SK-N-SH (cell line): ENCODE measurements around the gene BMP7. TPM values are rescaled to one million over a fixed set of nuclear protein-coding genes. Genes with fewer than 3 reads are reported as not detected.

Source experiments
- CTCF ChIA-PET: fragments of 300-600, 350-600 bp; formaldehyde crosslinking; extraction: SDS; loops from one replicate; lab custom pipeline; 2021; lab: Yijun Ruan, JAX
- POLR2A ChIA-PET: fragments of 350-600 bp; sonication (Branson Sonifier 250); formaldehyde crosslinking; extraction: SDS; loops from one replicate; lab custom pipeline; 2020; ENCODE audit warnings: antibody characterized with exemption, inconsistent platforms; lab: Yijun Ruan, JAX
- DNase-seq: peaks from one replicate; pipeline ENCODE4 v3.0.0; 2012
- H2AFZ ChIP-seq: fragments of 200-600 bp; sonication (generic); 2 replicates; pipeline ENCODE4 v1.8.1; 2016; ENCODE audit warnings: antibody characterized with exemption, mild to moderate bottlenecking, low read depth
- H3F3A ChIP-seq: fragments of 200-600 bp; sonication (generic); replicated peaks from 2 replicates; pipeline ENCODE3; 2016; ENCODE audit warnings: antibody characterized with exemption, mild to moderate bottlenecking; ENCODE audit not compliant: insufficient read depth
- H3K27ac ChIP-seq, 2 experiments: fragments of 200-500 bp in 1 of 2; fragments of 200-600 bp in 1 of 2; sonication (Bioruptor generic) in 1 of 2; sonication (generic), shearing (Covaris generic) in 1 of 2; 2 replicates each; pipeline versions ENCODE4 v1.5.1 to v1.6.1; 2014 to 2016; ENCODE audit warnings: low read depth in 2 of 2, inconsistent platforms in 1 of 2, low read length in 1 of 2, mild to moderate bottlenecking in 1 of 2, mixed read lengths in 1 of 2
- H3K27me3 ChIP-seq: fragments of 200-600 bp; sonication (generic), shearing (Covaris generic); 2 replicates; pipeline ENCODE4 v1.6.1; 2016; ENCODE audit warnings: mixed run types; ENCODE audit not compliant: insufficient read depth
- H3K36me3 ChIP-seq, 2 experiments: fragments of 200-500 bp in 1 of 2; fragments of 200-600 bp in 1 of 2; sonication (Bioruptor generic) in 1 of 2; sonication (generic) in 1 of 2; replicated peaks in 1 of 2; 2 replicates each; pipeline versions ENCODE3 to v1.5.1; 2014 to 2016; ENCODE audit warnings: low read length in 1 of 2, mild to moderate bottlenecking in 1 of 2; ENCODE audit not compliant: insufficient read depth in 2 of 2, control insufficient read depth in 1 of 2
- H3K4me1 ChIP-seq, 2 experiments: fragments of 200-500 bp in 1 of 2; fragments of 200-600 bp in 1 of 2; sonication (Bioruptor generic) in 1 of 2; sonication (generic), shearing (Covaris generic) in 1 of 2; 2 replicates each; pipeline versions ENCODE4 v1.5.1 to v1.6.1; 2014 to 2016; ENCODE audit warnings: low read depth in 1 of 2, low read length in 1 of 2, mixed run types in 1 of 2; ENCODE audit not compliant: insufficient read depth in 2 of 2, control insufficient read depth in 1 of 2
- H3K4me2 ChIP-seq: fragments of 200-600 bp; sonication (generic), shearing (Covaris generic); 2 replicates; pipeline ENCODE4 v1.6.1; 2017; ENCODE audit warnings: mixed run types
- H3K4me3 ChIP-seq, 2 experiments: fragments of 200-500 bp in 1 of 2; fragments of 200-600 bp in 1 of 2; sonication (Bioruptor generic) in 1 of 2; sonication (generic), shearing (Covaris generic) in 1 of 2; 2 replicates each; pipeline versions ENCODE4 v1.5.1 to v1.8.1; 2014 to 2016; ENCODE audit warnings: low read depth in 2 of 2, inconsistent platforms in 1 of 2, low read length in 1 of 2, mild to moderate bottlenecking in 1 of 2, mixed read lengths in 1 of 2, moderate library complexity in 1 of 2
- H3K79me2 ChIP-seq: fragments of 200-600 bp; sonication (generic); 2 replicates; pipeline ENCODE4 v1.8.1; 2017; ENCODE audit warnings: mild to moderate bottlenecking; ENCODE audit not compliant: insufficient read depth
- H3K9ac ChIP-seq: fragments of 200-600 bp; sonication (generic); 2 replicates; pipeline ENCODE4 v1.6.1; 2017; ENCODE audit warnings: mixed run types
- H3K9me2 ChIP-seq: fragments of 200-600 bp; sonication (generic); 2 replicates; pipeline ENCODE4 v1.6.1; 2017; ENCODE audit warnings: mixed run types
- H3K9me3 ChIP-seq: fragments of 200-600 bp; sonication (generic); 2 replicates; pipeline ENCODE4 v1.6.1; 2017; ENCODE audit warnings: mixed run types, mild to moderate bottlenecking, moderate library complexity
- H4K20me1 ChIP-seq: fragments of 200-600 bp; sonication (generic); 2 replicates; pipeline ENCODE4 v1.6.1; 2017; ENCODE audit warnings: mild to moderate bottlenecking, mixed run types; ENCODE audit not compliant: insufficient read depth
- CTCF ChIP-seq: fragments of 200-600 bp; sonication (generic); IDR thresholded peaks from 2 replicates; pipeline ENCODE4 v1.6.1; 2017; ENCODE audit warnings: antibody characterized with exemption, mild to moderate bottlenecking, moderate library complexity
- ELF1 ChIP-seq: IDR thresholded peaks from 2 replicates; pipeline ENCODE4 v1.4.0; 2012
- EP300 ChIP-seq, 2 experiments: IDR thresholded peaks; 2 replicates each; pipeline versions ENCODE4 v1.4.0 to v1.6.1; 2012; ENCODE audit warnings: borderline replicate concordance in 1 of 2, low read depth in 1 of 2, low read length in 1 of 2
- EZH2phosphoT487 ChIP-seq: fragments of 200-600 bp; sonication (generic); IDR thresholded peaks from 2 replicates; pipeline ENCODE4 v1.6.1; 2017; ENCODE audit warnings: low read depth, mixed run types, mild to moderate bottlenecking, antibody characterized with exemption, moderate library complexity, borderline replicate concordance
- FOXJ3 ChIP-seq: sonication (generic); formaldehyde crosslinking; IDR thresholded peaks from 2 replicates; pipeline ENCODE4 v1.5.1; 2020; ENCODE audit warnings: mild to moderate bottlenecking, missing genetic modification reagents
- GABPA ChIP-seq: IDR thresholded peaks from 2 replicates; pipeline ENCODE4 v1.4.0; 2012; ENCODE audit warnings: low read depth, mild to moderate bottlenecking
- MEF2A ChIP-seq: IDR thresholded peaks from 2 replicates; pipeline ENCODE4 v1.4.0; 2012; ENCODE audit warnings: low read depth, borderline replicate concordance
- RFX5 ChIP-seq: IDR thresholded peaks from 2 replicates; pipeline ENCODE4 v1.6.1; 2012; ENCODE audit warnings: mild to moderate bottlenecking, improper control_type of control experiment, low read length
- RXRA ChIP-seq: IDR thresholded peaks from 2 replicates; pipeline ENCODE4 v1.4.0; 2012; ENCODE audit warnings: low read depth, mild to moderate bottlenecking, borderline replicate concordance
- TCF12 ChIP-seq: IDR thresholded peaks from 2 replicates; pipeline ENCODE4 v1.4.0; 2012
- TEAD4 ChIP-seq: IDR thresholded peaks from 2 replicates; pipeline ENCODE4 v1.4.0; 2012; ENCODE audit warnings: mild to moderate bottlenecking, borderline replicate concordance; ENCODE audit not compliant: insufficient read depth
- USF1 ChIP-seq: IDR thresholded peaks from 2 replicates; pipeline ENCODE4 v1.4.0; 2012; ENCODE audit warnings: low read depth, borderline replicate concordance
- ZBTB33 ChIP-seq: IDR thresholded peaks from 2 replicates; pipeline ENCODE4 v1.4.0; 2012; ENCODE audit warnings: low read depth, borderline replicate concordance
- WGBS: methylation state at CpG from one replicate; pipeline ENCODE4 v1.1.6; 2017; ENCODE audit warnings: low lambda C conversion rate; 5-methylcytosine and 5-hydroxymethylcytosine counted together
- polyA plus RNA-seq, 3 experiments: library from polyadenylated mRNA; depleted of rRNA; stranded (reverse); fragments of >200 nt; gene quantifications; 2 replicates each; pipeline ENCODE4 v1.2.3, GENCODE V29; 2012
- TF ChIP-seq, protein P1 (sequence below): fragments of 150-350 bp; IDR thresholded peaks from 2 replicates; pipeline ENCODE4 v1.6.1; 2017; ENCODE audit warnings: antibody characterized with exemption, low read length, low read depth, borderline replicate concordance
- TF ChIP-seq, protein P2 (sequence below): IDR thresholded peaks from 2 replicates; pipeline ENCODE4 v1.6.1; 2012; ENCODE audit warnings: mild to moderate bottlenecking, low read depth, low read length, moderate library complexity

Gene BMP7
- polyA plus RNA-seq, 1 of the 3 experiments (the other 2 are of a cell fraction): not detected

DNA sequence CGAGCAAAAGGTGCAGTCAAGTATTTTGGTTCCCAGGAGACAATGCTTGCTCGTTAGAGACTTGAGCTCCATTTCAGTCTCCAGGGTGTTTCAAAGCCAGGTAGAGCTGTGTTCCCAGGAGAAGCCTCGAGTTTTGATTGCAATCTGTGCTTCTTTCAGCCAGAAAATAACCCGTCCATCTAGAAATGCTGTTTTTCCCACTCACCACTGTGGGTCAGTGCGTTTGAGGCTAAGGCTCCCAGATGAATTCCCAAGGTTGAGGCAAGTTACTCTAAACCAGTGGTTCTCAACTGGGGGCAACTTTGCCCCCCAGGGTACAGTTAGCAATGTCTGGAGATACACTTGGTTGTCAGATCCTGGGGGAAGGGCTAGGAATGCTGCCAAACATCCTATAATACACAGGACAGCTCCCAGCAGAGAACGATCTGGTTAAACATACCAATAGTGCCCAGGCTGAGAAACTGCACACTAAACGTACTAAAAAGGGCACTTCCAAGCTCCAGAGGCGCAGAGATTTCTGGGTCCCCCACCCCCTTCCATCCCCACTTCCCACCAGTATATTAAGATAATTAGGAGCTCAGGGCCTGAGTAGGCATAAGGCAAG, 13.8 kb downstream of the BMP7 start (continued):
- TF ChIP-seq RXRA (no peak), CTCF (no peak), GABPA (no peak), EP300 (IDR thresholded peaks at IDR 0.05; ENCODE audit: borderline replicate concordance in 1 of 2, low read depth in 1 of 2, low read length in 1 of 2) (no peak)
- TF ChIP-seq, all 33 proteins: peak for 0

GRCh38 chr20:57251949-57252348, 14.5 kb downstream of the BMP7 start:
- WGBS: 78% methylated on average over 9 of the region's 9 CpGs
- no peak overlapping the region for H3K9ac ChIP-seq

More at GRCh38 chr20:57251949-57252348, 14.5 kb downstream of the BMP7 start:
- no peaks in the 10 kb centered on the region for H3K9me3 ChIP-seq
- no peaks in the 10 kb centered on the region for H3F3A ChIP-seq
- H4K20me1 ChIP-seq: no peaks in the 10 kb centered on the region
- ChIA-PET POLR2A (no interaction called here), CTCF (interaction anchor here (0.6 to 1.7 kb wide), 5 partner anchors 14 to 160 kb away, joined by 3 to 8 read pairs (median 3); no protein-coding TSS in a partner anchor)
- no peaks in the 10 kb centered on the region for H3K9me2 ChIP-seq
- no peak for DNase-seq
- no peaks in the 10 kb centered on the region for H3K79me2 ChIP-seq
- no peaks in the 10 kb centered on the region for H3K36me3 ChIP-seq
- peaks cover 0 to 18% of the 10 kb centered on the region in 2 experiments; a peak in 2 of 4 replicates for H3K4me1 ChIP-seq
- H3K27ac ChIP-seq: no peak overlapping the region
- no peak overlapping the region for H3K4me2 ChIP-seq
- TF ChIP-seq GABPA (no peak), CTCF (no peak), TCF12 (no peak), ELF1 (no peak), USF1 (no peak), EZH2phosphoT487 (no peak), ZBTB33 (no peak), RFX5 (no peak), MEF2A (no peak), TEAD4 (no peak), FOXJ3 (CRISPR knock-in tag) (no peak)
- TF ChIP-seq, protein P1, sequence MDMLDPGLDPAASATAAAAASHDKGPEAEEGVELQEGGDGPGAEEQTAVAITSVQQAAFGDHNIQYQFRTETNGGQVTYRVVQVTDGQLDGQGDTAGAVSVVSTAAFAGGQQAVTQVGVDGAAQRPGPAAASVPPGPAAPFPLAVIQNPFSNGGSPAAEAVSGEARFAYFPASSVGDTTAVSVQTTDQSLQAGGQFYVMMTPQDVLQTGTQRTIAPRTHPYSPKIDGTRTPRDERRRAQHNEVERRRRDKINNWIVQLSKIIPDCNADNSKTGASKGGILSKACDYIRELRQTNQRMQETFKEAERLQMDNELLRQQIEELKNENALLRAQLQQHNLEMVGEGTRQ: no peak
- TF ChIP-seq, protein P2, sequence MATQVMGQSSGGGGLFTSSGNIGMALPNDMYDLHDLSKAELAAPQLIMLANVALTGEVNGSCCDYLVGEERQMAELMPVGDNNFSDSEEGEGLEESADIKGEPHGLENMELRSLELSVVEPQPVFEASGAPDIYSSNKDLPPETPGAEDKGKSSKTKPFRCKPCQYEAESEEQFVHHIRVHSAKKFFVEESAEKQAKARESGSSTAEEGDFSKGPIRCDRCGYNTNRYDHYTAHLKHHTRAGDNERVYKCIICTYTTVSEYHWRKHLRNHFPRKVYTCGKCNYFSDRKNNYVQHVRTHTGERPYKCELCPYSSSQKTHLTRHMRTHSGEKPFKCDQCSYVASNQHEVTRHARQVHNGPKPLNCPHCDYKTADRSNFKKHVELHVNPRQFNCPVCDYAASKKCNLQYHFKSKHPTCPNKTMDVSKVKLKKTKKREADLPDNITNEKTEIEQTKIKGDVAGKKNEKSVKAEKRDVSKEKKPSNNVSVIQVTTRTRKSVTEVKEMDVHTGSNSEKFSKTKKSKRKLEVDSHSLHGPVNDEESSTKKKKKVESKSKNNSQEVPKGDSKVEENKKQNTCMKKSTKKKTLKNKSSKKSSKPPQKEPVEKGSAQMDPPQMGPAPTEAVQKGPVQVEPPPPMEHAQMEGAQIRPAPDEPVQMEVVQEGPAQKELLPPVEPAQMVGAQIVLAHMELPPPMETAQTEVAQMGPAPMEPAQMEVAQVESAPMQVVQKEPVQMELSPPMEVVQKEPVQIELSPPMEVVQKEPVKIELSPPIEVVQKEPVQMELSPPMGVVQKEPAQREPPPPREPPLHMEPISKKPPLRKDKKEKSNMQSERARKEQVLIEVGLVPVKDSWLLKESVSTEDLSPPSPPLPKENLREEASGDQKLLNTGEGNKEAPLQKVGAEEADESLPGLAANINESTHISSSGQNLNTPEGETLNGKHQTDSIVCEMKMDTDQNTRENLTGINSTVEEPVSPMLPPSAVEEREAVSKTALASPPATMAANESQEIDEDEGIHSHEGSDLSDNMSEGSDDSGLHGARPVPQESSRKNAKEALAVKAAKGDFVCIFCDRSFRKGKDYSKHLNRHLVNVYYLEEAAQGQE: no peak
- no peak overlapping the region for H3K4me3 ChIP-seq
- no peak overlapping the region for H2AFZ ChIP-seq
- H3K27me3 ChIP-seq: no peaks in the 10 kb centered on the region
